GM19452 (cell line): ENCODE results near the gene LGSN.
"Not testable (repeated sequence)": the region's sequence is repeated elsewhere in the genome, so short reads cannot be mapped to it uniquely, and the experiment has no call there.

ENCODE experiments used
- ATAC-seq: cut with Tn5 transposase; IDR thresholded peaks from one replicate; pipeline ENCODE4 v1.9.1; 2021; ENCODE audit not compliant: unreplicated experiment

The LGSN gene

GRCh38 chr6:63245420-63245819 lies 74.4 kb downstream of the LGSN start:
- no peak for ATAC-seq

GRCh38 chr6:63236398-63236817 lies 83.4 kb downstream of the LGSN start:
- no peak for ATAC-seq

GRCh38 chr6:63230511-63230910 lies 89.3 kb downstream of the LGSN start:
- ATAC-seq, result not testable (repeated sequence)

GRCh38 chr6:63230027-63230426 lies 89.8 kb downstream of the LGSN start:
- ATAC-seq, result not testable (repeated sequence)

GRCh38 chr6:63227928-63228894 lies 91.6 kb downstream of the LGSN start:
- ATAC-seq, result not testable (repeated sequence)

GRCh38 chr6:63225987-63226386 lies 93.8 kb downstream of the LGSN start:
- not testable (repeated sequence) for ATAC-seq
